Measurements from ENCODE around the gene ADAMTS8. TPM values are rescaled to one million over a fixed set of nuclear protein-coding genes. Genes with fewer than 3 reads are reported as not detected.
"Not testable (repeated sequence)": the region's sequence is repeated elsewhere in the genome, so short reads cannot be mapped to it uniquely, and the experiment has no call there.

ADAMTS8 gene
- polyA plus RNA-seq, 1 experiment: 0.05 TPM

- TF ChIP-seq CTCF (IDR thresholded peaks at IDR 0.05; ENCODE audit: insufficient read depth, low read depth, low read length): no peak
- CTCF ChIA-PET: interaction anchor here (1.6 to 5.6 kb wide), 2 partner anchors 416 to 448 kb away, joined by 5 to 51 read pairs; no protein-coding TSS in a partner anchor
- no peak overlapping the region for H3K4me3 ChIP-seq (ENCODE audit: low read depth, low read length)
- H3K36me3 ChIP-seq (ENCODE audit: control insufficient read depth, insufficient read depth, low read length): no peaks in the 10 kb centered on the region
- H3K27me3 ChIP-seq (ENCODE audit: control insufficient read depth, insufficient read depth, low read length): no peaks in the 10 kb centered on the region
- DNase-seq (ENCODE audit: low read depth): no peak
- POLR2A ChIA-PET: no interaction called here
These were observed 17.4 kb upstream of the ADAMTS8 start for GRCh38 chr11:130445788-130446187.

GRCh38 chr11:130442737-130443136, 14.3 kb upstream of the ADAMTS8 start:
- Histone ChIP-seq H3K4me3 (ENCODE audit: low read depth, low read length) (no peak overlapping the region), H3K27me3 (ENCODE audit: control insufficient read depth, insufficient read depth, low read length) (no peaks in the 10 kb centered on the region), H3K36me3 (ENCODE audit: control insufficient read depth, insufficient read depth, low read length) (no peaks in the 10 kb centered on the region)
- DNase-seq (ENCODE audit: low read depth): no peak
- TF ChIP-seq CTCF (IDR thresholded peaks at IDR 0.05; ENCODE audit: insufficient read depth, low read depth, low read length): no peak
- ChIA-PET CTCF (interaction anchor here (1.0 to 5.6 kb wide), 7 partner anchors 8 to 419 kb away, joined by 3 to 51 read pairs (median 4); no protein-coding TSS in a partner anchor), POLR2A (interaction anchor here (1.2 kb wide), 1 partner anchor 8 kb away, joined by 3 read pairs; no protein-coding TSS in a partner anchor)

GRCh38 chr11:130441719-130442118, 13.3 kb upstream of the ADAMTS8 start:
- no peaks in the 10 kb centered on the region for H3K36me3 ChIP-seq (ENCODE audit: control insufficient read depth, insufficient read depth, low read length)
- no peaks in the 10 kb centered on the region for H3K27me3 ChIP-seq (ENCODE audit: control insufficient read depth, insufficient read depth, low read length)
- CTCF ChIA-PET: interaction anchor here (0.9 to 5.6 kb wide), 8 partner anchors 9 to 454 kb away, joined by 3 to 51 read pairs (median 5); no protein-coding TSS in a partner anchor
- POLR2A ChIA-PET: no interaction called here
- no peak for TF ChIP-seq CTCF (IDR thresholded peaks at IDR 0.05; ENCODE audit: insufficient read depth, low read depth, low read length)
- no peak overlapping the region for H3K4me3 ChIP-seq (ENCODE audit: low read depth, low read length)
- DNase-seq (ENCODE audit: low read depth): no peak

GRCh38 chr11:130439876-130440275, 11.5 kb upstream of the ADAMTS8 start:
- H3K36me3 ChIP-seq (ENCODE audit: control insufficient read depth, insufficient read depth, low read length): no peaks in the 10 kb centered on the region
- no peak for DNase-seq (ENCODE audit: low read depth)
- no peak overlapping the region for H3K4me3 ChIP-seq (ENCODE audit: low read depth, low read length)
- ChIA-PET POLR2A (no interaction called here), CTCF (interaction anchor here (12.2 kb wide), 1 partner anchor 425 kb away, joined by 421 read pairs; no protein-coding TSS in a partner anchor)
- H3K27me3 ChIP-seq (ENCODE audit: control insufficient read depth, insufficient read depth, low read length): no peaks in the 10 kb centered on the region
- no peak for TF ChIP-seq CTCF (IDR thresholded peaks at IDR 0.05; ENCODE audit: insufficient read depth, low read depth, low read length)

GRCh38 chr11:130439160-130439519, 10.7 kb upstream of the ADAMTS8 start:
- Histone ChIP-seq H3K27me3 (ENCODE audit: control insufficient read depth, insufficient read depth, low read length) (no peaks in the 10 kb centered on the region), H3K36me3 (ENCODE audit: control insufficient read depth, insufficient read depth, low read length) (no peaks in the 10 kb centered on the region), H3K4me3 (ENCODE audit: low read depth, low read length) (no peak overlapping the region)
- TF ChIP-seq CTCF (IDR thresholded peaks at IDR 0.05; ENCODE audit: insufficient read depth, low read depth, low read length): no peak
- ChIA-PET CTCF (interaction anchor here (1.0 to 12.2 kb wide), 3 partner anchors 38 to 426 kb away, joined by 3 to 421 read pairs (median 5); no protein-coding TSS in a partner anchor), POLR2A (no interaction called here)
- DNase-seq (ENCODE audit: low read depth): no peak

GRCh38 chr11:130438401-130439159, 10.2 kb upstream of the ADAMTS8 start:
- POLR2A ChIA-PET: not testable (repeated sequence)

More at GRCh38 chr11:130438401-130439159, 10.2 kb upstream of the ADAMTS8 start:
- H3K36me3 ChIP-seq (ENCODE audit: control insufficient read depth, insufficient read depth, low read length); DNase-seq (ENCODE audit: low read depth); H3K4me3 ChIP-seq (ENCODE audit: low read depth, low read length); H3K27me3 ChIP-seq (ENCODE audit: control insufficient read depth, insufficient read depth, low read length): not testable (repeated sequence)
- CTCF ChIA-PET: interaction anchor here (0.6 to 12.2 kb wide), 6 partner anchors 38 to 427 kb away, joined by 3 to 421 read pairs (median 4); no protein-coding TSS in a partner anchor
